NCI-H460 (cell line): Measurements from ENCODE around the gene KCTD1. TPM values are rescaled to one million over a fixed set of nuclear protein-coding genes. Genes with fewer than 3 reads are reported as not detected.

ENCODE experiments used
- small RNA-seq, 2 experiments: library from RNA; depleted of rRNA; stranded (forward); fragments of <200 nt; gene quantifications; one replicate each; pipeline ENCODE3, GENCODE V24; 2014
- total RNA-seq: library from RNA; depleted of rRNA; stranded (reverse); fragments of >200 nt; shearing (Covaris generic); gene quantifications from 2 replicates; pipeline ENCODE4 v1.2.3, GENCODE V29; 2014

The KCTD1 gene
- total RNA-seq, 1 experiment from 2014 or later, result 17.2 TPM

Small RNA genes lying within 50 kb of the gene (small RNA-seq; reads per million reads assigned to genes)
- 0 reads per million in 2 experiments for gene MIR8057
